Measurements from ENCODE around the gene STEAP1.
"Not testable (repeated sequence)": the region's sequence is repeated elsewhere in the genome, so short reads cannot be mapped to it uniquely, and the experiment has no call there.

Gene STEAP1

DNA sequence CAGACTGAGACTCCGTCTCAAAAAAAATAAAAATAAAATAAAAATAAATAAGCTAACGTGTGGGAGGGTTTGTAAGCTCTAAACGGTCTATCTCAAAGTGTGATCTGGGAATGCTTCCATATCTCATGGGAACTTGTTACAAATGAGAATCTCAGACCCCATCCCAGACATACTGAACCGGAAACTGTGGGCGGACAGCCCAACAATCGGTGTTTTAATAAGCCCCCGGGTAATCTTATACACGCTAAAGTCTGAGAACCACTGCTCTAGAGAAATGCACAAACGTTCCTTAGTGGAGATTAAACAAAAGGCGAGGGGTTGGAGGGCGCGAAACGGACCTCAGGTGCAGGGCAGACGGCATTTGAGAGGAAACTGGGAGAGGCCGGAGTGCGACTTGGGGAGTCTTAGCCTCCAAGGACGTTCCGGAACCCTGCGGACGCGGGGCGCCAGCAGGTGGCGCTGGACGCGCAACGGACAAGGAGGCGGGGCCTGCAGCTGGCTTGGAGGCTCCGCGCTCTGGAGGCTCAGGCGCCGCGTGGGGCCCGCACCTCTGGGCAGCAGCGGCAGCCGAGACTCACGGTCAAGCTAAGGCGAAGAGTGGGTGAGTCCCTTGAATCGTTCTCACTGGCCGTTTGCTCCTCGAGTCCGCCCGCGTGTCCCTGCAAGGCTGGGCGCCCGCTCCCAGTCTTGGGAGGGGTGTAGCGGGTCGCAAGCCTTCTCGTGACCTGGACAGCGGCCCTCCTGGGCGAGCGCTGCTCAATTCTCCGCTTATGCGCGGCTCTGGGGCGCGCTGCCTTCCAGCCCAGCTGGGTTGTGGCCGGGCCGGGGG lies at the start of gene STEAP1:
Gene STEAP1, plus strand, starts transcription at position 527 of the 829 bp plus-strand sequence. CDS start 5,320 bp downstream, outside the sequence.
- peak; percentile 63 for DNase-seq

DNA sequence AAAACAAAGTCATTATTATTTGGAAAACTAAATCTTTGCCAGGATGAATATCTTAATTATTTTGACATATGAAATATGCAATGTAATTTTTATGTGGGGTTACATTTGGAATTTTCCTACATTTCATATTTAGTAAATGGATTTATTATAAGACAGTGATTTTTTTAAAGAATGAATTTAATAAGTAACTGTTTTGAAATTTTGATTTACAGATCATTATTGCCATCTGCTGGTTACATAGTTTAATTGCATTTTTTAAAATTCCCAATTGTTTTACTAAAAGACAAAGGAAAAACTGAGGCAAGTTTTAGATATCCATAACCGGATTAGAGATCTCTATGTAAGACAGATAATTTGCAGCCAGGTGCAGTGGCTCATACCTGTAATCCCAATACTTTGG lies 39.3 kb upstream of the STEAP1 start:
- not testable (repeated sequence) for DNase-seq

DNA sequence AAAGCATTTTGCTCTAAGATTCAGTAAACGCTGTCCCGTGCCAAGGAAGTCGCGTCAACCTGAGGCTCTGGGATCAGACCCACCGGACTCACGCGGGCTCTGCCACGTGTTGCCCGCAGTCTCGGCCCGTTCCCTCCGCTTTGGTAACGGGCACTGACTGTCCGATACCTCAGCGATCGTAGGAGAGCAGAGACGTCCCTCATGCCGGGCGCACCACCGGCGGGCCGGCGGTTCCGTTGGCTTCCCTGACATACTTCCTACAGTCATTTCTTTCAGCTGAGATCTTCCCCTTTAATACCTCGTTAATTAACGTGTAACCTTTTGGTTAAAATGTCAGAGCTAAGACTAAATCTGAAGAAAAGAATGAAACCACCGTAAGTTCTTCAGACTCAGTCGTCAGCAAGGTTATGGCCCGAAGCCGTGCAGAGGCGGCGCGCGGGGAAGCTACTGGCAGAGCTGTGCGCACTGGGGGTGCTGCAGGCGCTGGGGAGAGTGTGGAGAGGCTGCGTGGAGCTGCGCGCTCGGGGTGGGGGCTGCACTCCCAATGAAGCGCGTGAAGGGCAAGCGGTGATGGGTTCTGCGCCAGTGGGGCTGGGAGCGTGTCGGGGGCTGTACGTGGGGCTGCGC lies 35.6 kb upstream of the STEAP1 start:
- DNase-seq: not testable (repeated sequence)

DNA sequence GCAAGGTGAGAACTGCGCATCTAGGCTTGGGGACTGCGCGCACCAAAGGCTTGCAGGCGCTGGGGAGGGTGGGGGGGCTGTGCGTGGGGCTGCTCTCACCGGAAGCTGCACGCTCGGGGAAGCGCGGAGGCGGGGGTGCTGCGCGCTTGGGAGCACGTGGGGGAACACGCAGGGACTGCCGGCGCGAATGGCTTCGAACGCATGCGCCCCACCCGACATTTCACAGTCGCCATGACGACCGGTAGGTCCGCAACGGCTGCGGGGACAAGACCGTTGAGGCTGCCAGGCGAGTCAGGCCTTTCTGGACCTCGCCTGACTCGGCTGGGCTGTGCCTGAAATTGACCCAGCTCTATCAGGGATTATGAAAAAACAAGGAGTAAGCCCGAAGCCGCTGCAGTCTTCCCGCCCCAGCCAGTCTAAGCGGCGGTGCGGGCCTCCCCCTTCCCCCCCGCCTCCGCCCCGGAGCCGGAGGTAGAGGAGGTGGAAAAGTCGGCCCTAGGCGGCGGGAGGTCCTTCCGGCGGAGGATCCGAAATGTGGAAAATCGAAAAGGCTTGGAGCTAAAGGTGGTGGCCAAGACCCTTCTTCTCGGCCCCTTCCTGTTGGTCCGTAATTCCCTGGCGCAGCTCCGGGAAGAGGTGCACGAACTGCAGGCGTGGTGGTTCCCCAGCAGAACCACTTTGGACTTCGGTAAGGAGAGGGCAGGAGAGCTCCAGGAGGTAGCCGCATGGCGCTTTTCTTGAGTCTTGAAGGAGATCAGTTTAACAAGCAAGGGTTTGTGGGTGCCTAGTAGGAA lies 34.9 kb upstream of the STEAP1 start:
- no peak for DNase-seq

DNA sequence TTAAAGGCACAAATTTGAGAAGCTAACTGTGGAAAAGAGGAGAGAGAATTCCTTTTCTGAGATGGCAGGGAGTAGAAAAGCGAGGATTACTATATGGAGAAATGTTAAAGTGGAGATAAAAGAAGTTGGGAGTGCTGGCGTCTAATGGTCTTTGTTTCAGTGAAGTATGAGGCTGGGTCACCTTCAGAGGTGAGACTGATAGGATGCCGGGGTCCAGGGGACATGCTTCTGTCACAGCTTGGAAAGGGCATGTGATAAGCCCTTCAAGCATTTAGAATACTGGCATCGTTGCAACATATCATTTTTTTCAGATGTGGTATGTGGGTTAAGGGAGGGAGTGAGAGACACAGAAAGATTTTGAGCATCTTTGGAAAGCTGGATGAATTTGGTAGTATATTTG lies 34.1 kb upstream of the STEAP1 start:
- DNase-seq: not testable (repeated sequence)

DNA sequence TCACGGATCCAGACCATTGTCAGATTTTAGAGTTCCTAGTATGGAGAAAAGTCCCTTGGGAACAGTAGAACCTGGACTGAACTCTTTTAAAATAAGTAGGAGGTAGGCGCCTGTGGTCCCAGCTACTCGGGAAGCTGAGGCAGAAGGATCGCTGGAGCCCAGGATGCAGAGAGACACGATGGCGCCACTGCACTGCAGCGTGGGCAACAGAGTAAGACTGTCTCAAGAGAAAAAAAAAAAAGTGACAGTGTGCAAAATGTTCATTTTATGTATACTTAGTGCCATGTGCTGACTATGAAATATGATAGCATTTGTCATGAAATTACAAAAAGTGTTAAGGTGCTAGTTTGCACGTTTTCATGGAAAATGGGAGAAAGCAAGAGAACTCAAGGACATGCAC lies 22.5 kb upstream of the STEAP1 start:
- not testable (repeated sequence) for DNase-seq

DNA sequence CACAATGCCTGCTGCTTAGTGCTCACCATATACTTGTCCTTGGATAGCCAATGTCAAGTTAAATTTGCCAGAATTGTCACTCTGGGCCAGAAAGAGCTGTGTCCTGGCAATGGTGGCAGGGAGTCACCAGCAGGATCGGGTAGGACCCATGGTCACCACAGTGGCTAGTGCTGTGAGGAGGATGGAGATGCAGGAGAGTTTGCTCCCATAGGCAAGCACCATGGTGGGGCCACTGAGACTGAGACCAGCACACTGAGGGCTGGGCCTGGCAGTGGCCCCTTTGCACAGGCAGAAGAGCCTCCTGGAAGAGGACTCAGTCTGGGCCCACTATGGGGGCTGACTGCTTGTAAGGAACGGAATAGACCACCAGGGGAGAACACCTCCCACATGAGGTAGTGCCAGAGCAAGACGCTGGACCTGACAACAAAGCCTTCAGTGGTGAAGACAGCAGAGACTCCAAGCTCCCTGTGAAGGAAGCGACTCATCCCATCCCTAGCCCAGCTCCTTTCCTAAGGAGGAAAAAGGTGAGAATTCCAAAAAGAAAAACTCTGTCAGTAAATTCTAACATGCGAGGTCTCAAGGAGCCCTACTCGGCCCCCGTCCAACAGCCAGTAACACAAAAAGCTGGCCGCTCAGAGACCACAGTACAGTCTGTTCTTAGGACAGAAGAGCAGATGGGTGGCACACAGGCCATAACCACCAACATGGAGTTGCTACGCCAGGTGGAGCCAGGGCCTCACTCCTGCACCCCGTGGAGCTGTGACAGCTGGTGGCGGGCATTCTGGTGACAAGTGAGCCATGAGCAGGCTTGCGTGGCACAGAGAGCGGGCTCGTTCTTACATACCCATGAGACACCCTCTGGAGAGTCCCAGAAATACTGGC lies 6.9 kb upstream of the STEAP1 start:
- not testable (repeated sequence) for DNase-seq

DNA sequence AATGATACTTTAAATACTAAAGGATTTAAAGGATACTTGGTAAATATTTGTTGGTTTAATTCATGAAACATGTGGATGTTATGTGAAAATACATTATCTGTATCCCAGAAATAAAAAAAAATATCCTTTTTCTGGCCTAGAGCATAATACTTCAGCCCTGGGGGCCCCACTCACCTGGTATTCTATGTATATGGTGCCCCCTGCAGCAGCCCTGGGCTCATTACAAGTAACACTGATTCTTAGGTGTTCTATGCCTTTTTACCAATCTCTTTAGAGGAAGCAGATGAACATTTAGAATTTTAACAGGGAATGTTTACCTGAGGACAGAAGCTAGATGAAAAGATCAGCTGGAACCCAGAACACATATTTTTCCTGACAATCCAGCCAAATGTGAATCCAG lies 4.8 kb upstream of the STEAP1 start:
- DNase-seq: not testable (repeated sequence)

DNA sequence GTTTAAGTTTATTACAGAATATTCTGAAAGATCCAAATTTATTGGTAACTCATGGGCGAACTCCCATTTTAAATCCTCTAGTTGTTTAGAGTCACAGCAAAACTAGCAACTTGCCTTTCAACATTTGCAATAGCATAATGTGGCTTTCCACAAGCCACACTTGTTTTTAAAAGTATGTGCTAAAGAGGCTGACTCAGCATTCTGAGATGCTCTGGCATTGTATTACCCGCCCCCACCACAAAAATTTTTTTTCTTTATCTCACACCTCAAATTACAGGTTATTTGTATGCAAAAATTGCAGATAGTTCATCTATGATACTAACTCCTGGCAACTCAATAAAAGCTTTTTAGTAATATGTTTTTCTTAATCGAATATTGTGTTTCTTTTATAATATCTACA lies 2.4 kb upstream of the STEAP1 start:
- not testable (repeated sequence) for DNase-seq

DNA sequence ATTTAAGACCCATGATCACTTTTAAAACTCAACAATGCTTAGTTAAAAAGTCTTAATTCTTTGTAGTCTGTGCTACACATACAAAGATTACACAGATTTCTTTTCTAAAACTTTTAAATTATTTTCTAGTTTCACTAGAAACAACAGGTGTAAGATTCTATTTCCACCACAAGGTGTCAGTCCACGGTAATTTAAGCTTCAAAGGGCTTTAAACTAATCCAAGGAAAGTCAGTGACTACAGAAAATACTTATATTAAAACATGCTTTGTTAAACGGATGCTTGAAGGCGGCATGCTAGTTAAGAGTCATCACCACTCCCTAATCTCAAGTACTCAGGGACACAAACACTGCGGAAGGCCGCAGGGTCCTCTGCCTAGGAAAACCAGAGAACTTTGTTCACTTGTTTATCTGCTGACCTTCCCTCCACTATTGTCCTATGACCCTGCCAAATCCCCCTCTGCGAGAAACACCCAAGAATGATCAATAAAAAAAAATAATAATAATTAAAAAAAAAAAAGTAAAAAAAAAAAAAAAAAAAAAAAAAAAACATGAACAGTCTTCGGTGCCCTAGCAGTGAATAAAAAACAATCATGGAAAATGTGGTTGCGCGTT lies 1.5 kb upstream of the STEAP1 start:
- peak; percentile 35 for DNase-seq

DNA sequence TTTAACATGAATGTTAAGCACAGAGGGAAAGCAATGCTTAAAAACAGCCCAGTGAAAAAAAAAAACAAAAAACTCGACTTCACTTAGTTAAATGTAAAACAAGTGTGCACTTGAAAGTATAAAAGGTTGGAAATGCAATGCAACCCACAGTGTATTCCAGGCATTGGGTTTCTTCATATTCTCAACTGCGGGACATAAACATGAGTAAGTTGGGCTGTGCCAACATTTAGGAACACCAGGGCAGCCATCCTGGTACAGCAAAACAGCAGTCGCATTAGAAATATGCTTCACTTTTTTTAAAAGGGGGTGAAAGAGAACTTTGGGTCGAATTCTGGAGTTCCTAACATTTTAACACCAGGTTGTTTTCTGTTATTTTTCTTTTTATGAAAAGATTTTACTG lies 937 bp downstream of the STEAP1 start:
- no peak for DNase-seq

DNA sequence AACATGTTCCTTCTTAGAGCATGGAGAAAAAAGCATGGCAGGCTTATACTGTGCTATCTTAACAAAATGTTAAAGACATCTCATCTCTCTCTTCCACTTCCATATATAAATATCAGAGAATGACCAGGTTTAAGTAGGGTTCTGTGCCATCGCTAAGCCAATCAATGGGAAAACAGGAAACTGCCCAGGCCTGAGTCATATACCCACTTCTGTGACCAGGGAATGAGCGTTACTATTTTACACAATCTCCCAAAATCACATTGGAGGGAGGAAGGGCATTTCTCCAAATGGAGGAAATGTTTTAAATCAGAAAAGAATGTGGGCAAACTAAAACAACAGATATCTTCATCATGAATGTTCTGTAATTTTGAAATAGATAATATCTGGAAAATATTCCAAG lies 3.1 kb downstream of the STEAP1 start:
- not testable (repeated sequence) for DNase-seq

DNA sequence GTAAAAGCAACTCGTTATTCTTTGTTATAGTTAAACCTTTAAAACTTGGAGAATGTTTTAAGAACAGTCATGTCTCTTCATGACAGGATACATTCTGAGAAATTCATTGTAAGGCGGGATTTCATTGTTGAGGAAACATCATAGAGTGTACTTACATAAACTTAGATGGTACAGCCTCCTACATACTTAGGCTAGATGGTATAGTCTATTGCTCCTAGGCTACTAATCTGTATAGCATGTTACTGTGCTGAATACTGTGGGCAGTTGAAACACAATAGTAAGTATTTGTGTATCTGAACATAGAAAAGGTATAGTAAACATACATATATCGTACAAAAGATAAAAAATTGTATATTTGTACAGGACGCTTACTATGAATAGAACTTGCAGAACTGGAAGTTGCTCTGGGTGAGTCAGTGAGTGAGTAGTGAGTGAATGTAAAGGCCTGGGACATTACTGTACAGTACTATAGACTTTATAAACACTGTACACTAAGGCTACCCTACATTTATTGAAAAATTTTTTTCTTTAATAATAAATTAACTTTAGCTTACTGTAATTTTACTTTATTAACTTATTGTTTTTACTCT lies 3.6 kb downstream of the STEAP1 start:
- not testable (repeated sequence) for DNase-seq

DNA sequence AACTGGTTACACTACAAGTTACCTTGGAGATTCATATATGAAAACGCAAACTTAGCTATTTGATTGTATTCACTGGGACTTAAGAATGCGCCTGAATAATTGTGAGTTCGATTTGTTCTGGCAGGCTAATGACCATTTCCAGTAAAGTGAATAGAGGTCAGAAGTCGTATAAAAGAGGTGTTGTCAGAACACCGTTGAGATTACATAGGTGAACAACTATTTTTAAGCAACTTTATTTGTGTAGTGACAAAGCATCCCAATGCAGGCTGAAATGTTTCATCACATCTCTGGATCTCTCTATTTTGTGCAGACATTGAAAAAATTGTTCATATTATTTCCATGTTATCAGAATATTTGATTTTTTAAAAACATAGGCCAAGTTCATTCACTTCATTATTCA lies 9.3 kb downstream of the STEAP1 start:
- no peak for DNase-seq

DNA sequence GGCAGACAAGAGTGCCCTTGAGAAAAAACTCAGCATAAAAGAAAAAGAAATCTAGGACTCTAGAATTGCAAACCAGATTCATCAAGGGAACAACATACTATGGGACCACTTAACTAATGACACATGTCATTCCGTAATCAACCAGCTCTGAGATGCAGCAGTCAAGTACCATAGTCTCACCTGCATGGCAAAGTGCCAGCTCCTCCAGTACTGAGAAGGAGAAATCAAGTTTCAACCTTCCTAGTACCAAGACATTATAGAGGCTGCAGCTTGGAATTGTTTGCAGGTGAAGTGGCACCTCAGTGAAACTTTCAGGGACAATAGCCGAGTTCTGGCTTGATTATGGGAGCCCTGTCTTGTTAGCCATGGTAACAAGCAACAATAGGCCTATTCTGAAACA lies 11.5 kb downstream of the STEAP1 start:
- no peak for DNase-seq

DNA sequence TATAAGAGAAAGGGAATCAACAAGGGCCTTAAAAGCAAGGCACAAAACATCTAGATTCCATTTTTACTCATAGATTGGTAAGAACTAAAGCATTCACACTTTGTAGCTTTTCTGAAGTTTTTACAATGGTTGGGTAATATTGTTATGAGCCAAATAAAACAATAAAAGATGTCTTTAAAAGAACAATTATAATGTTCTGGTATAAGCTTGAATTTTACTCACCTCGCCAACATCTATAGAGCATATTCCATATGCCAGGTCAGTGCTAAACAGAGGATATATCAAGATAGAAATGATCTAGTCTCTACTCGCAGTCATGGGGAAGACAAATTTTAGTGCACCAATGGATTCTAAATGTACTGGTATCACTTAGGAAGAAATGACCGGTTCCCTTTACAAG lies 11.9 kb downstream of the STEAP1 start:
- DNase-seq: no peak

DNA sequence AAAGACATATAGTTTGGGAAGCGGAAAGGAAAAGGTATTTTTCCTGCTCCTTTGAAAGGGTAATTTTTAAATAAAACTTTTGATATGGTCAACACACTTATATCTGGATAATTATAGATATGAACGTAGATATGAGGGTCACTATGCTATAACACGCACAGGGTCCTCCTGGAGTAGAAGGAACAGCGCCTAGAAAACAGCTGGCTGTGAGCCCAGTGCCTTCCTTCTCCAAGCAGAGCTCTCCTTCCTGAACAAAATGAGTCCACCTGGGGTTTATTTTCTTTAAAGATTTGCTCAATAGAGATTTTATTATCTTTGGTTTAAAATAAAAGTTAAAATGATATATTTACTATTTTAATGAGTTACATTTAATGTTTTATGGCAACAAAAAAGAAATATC lies 13.1 kb downstream of the STEAP1 start:
- no peak for DNase-seq

DNA sequence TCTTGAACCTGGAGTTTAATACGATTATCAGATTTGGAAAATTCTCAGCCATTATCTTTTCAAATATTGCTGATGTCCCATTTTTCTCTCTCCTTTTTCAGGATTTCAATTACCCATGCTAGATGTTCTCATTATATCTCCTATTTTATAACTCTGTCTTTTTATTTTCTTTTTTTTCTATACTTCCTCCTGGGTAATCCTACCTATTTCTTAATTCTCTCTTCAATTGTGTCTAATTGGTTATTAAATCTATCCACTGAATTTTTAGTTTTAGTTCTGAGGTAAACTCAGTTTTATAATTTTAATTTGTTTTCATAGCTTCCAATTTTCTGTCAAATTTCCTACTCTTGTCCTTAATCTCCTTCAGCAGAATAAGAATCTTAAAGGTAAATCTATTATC lies 15.6 kb downstream of the STEAP1 start:
- DNase-seq: no peak

DNA sequence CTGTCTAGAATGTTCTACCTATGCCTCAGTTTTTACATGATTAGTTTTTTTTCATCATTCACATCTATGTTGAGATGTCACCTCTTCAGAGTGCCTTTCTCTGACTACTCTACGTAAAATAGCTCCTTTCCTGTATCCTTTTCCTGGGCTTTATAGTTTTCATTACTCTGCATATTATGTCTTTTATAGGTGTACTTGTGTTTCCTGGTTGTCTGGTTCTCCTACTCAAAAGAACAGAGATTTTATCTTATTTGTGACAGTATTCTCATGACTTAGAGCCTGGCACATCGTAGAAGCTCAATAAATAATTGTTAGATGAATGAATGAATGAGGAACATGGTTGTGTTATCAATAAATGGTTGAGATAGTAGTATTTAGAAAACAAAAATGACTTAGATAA lies 17.9 kb downstream of the STEAP1 start:
- no peak for DNase-seq

DNA sequence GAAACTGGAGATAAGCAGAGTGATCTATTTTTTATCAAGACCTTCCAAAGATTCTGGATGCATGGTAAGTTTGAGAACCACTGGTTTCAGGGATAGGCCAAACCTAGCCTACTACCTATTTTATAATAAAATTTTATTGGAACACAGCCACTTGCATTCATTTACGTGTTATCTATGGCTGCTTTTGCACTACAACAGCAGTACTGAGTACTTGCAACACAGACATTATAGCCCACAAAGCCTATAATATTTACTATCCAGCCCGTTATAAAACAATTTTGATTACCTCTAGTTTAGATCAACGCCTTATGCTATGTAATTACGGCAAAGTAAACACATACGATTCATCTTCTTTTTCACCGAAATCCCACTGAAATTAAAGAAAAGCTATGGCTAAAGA lies 18.4 kb downstream of the STEAP1 start:
- no peak for DNase-seq

DNA sequence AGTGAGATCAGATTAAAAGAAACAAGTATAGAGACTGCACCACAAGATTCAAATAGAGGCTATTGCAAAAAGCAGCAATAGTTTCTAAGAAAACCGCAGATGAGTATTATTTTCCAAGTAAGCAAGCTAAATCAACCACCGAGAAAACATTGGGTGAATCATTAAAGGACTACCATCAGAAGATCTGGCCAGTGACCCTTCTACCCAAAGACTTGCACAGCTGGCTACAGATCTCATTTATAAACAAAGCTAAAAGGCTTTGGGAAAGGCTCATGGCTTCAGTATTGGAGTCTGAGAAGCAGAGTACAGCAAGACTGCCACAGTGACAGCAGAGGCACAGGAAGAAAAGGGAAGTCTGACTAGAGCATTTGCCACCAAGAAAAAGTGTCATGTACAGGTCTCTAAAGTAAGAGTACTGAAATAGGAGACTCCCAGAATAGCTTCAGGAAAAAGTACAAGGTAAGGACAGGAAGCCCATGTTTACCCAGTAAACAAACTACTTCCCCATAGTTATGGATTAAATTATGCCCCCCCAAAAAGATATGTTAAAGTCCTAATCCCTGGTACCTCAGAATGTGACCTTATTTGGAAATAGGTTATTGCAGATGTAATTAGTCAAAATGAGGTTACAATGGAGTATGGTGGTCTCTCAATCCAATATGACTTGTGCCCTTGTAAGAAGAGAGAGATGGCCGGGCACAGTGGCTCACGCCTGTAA lies 19.0 kb downstream of the STEAP1 start:
- no peak for DNase-seq

Data from NCI-H774 (cell line).